Neutrophil (primary cell): Measurements from ENCODE around the gene TBC1D4.

Experiments used
- H3K27ac ChIP-seq: fragments of 200-600 bp; sonication (generic); 2 replicates; pipeline ENCODE4 v1.5.1; 2016; ENCODE audit warnings: mild to moderate bottlenecking, moderate library complexity
- H3K27me3 ChIP-seq: fragments of 200-600 bp; sonication (generic); 2 replicates; pipeline ENCODE4 v1.6.0; 2016; ENCODE audit warnings: mild to moderate bottlenecking
- H3K36me3 ChIP-seq: fragments of 200-600 bp; sonication (generic); 2 replicates; pipeline ENCODE4 v1.5.1; 2017
- H3K4me1 ChIP-seq, 2 experiments: fragments of 200-600 bp in 1 of 2; sonication (generic) in 1 of 2; 1 replicate in 1 of 2; 2 replicates in 1 of 2; pipeline versions ENCODE4 v1.5.1 to v1.6.1; 2013 to 2016; ENCODE audit warnings: low read depth in 1 of 2, low read length in 1 of 2, mild to moderate bottlenecking in 1 of 2, moderate library complexity in 1 of 2; ENCODE audit not compliant: control insufficient read depth in 1 of 2, insufficient read depth in 1 of 2
- H3K4me3 ChIP-seq, 2 experiments: fragments of 200-600 bp in 1 of 2; sonication (generic) in 1 of 2; 1 replicate in 1 of 2; 2 replicates in 1 of 2; pipeline ENCODE4 v1.5.1; 2013 to 2016; ENCODE audit warnings: low read depth in 1 of 2, low read length in 1 of 2, mild to moderate bottlenecking in 1 of 2, moderate library complexity in 1 of 2
- H3K9me3 ChIP-seq: fragments of 200-600 bp; sonication (generic); 2 replicates; pipeline ENCODE4 v1.5.1; 2016
- CTCF ChIP-seq: fragments of 200-600 bp; sonication (generic); IDR thresholded peaks from 2 replicates; pipeline ENCODE4 v1.5.1; 2016; ENCODE audit warnings: antibody characterized with exemption

TBC1D4 gene

GRCh38 chr13:75372923-75373841 is 108.8 kb downstream of the TBC1D4 start:
- no peak for TF ChIP-seq CTCF
- Histone ChIP-seq H3K9me3 (no peaks in the 10 kb centered on the region), H3K27me3 (peaks cover 4% of the 10 kb centered on the region), H3K36me3 (no peaks in the 10 kb centered on the region), H3K4me3 (no peak overlapping the region), H3K4me1 (no peaks in the 10 kb centered on the region), H3K27ac (no peak overlapping the region)

DNA sequence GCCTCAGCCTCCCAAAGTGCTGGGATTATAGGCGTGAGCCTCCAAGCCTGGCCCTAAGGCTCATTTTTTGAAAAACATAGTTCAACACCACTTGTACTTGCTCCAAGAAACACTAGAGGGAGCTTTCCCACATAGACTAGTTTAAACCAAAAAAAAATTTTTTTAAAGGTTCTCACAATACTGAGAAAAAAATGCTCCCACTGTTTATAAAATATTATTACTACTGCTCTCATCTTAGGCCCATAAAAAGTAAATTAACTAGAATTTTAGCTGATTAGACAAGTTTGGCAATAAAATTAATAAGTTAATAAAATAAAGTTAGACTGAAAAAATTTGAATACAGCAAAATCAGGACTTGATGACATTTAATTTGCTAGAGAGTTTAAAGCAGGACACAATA is 109.5 kb downstream of the TBC1D4 start:
- TF ChIP-seq CTCF = no peak
- H3K27ac ChIP-seq = no peak overlapping the region
- no peaks in the 10 kb centered on the region for H3K9me3 ChIP-seq
- H3K4me1 ChIP-seq = no peaks in the 10 kb centered on the region
- peaks cover 10% of the 10 kb centered on the region for H3K27me3 ChIP-seq
- H3K4me3 ChIP-seq = no peak overlapping the region
- H3K36me3 ChIP-seq = no peaks in the 10 kb centered on the region

- TF ChIP-seq CTCF = no peak
- H3K27ac ChIP-seq = no peak overlapping the region
- H3K9me3 ChIP-seq = no peaks in the 10 kb centered on the region
- no peaks in the 10 kb centered on the region for H3K4me1 ChIP-seq
- H3K4me3 ChIP-seq = no peak overlapping the region
- peaks cover 15% of the 10 kb centered on the region for H3K27me3 ChIP-seq
- no peaks in the 10 kb centered on the region for H3K36me3 ChIP-seq
These were observed 110.8 kb downstream of the TBC1D4 start for GRCh38 chr13:75371203-75371602.

GRCh38 chr13:75370774-75371173 is 111.2 kb downstream of the TBC1D4 start:
- Histone ChIP-seq H3K27ac (no peak overlapping the region), H3K27me3 (peaks cover 15% of the 10 kb centered on the region), H3K9me3 (no peaks in the 10 kb centered on the region), H3K36me3 (no peaks in the 10 kb centered on the region), H3K4me3 (no peak overlapping the region), H3K4me1 (no peaks in the 10 kb centered on the region)
- TF ChIP-seq CTCF = no peak

DNA sequence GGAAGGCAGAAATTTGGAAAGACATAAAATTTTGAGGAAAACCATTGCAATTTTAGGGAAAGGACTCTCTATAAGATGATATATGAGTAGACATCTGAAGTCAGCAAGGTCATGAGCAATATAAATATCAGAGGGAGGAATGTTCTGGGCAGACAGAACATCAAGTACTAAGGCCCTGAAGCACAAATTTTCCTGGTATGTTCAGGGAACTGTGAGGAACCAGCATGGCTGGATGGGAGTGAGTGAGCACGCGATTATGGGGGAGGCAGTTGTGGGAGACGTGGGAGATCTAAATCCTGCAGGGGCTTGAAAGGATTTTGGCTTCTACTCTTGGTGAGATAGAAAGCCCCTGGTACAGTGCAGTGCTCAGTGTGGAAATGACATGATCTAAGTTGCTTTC is 112.0 kb downstream of the TBC1D4 start:
- Histone ChIP-seq H3K4me1 (no peaks in the 10 kb centered on the region), H3K27me3 (peaks cover 15% of the 10 kb centered on the region), H3K36me3 (no peaks in the 10 kb centered on the region), H3K4me3 (no peak overlapping the region), H3K27ac (no peak overlapping the region), H3K9me3 (no peaks in the 10 kb centered on the region)
- no peak for TF ChIP-seq CTCF
